Mesothelial cell of epicardium (in vitro differentiated cells): Measurements from ENCODE around the gene OR5AR1. TPM values are rescaled to one million over a fixed set of nuclear protein-coding genes. Genes with fewer than 3 reads are reported as not detected.

Experiments
- DNase-seq, 2 experiments: peaks; one replicate each; pipeline ENCODE4 v3.0.0; 2021; ENCODE audit warnings: low spot score in 2 of 2; ENCODE audit not compliant: unreplicated experiment in 2 of 2
- H3K27ac Mint-ChIP-seq: 2 replicates; pipeline ENCODE4 v1.8.0; 2021; ENCODE audit warnings: mixed read lengths
- H3K27me3 Mint-ChIP-seq: 2 replicates; pipeline ENCODE4 v1.8.0; 2021; ENCODE audit warnings: low read depth, mixed read lengths
- H3K36me3 Mint-ChIP-seq: 2 replicates; pipeline ENCODE4 v1.8.0; 2021; ENCODE audit warnings: mixed read lengths
- H3K4me1 Mint-ChIP-seq: 2 replicates; pipeline ENCODE4 v1.8.0; 2021; ENCODE audit warnings: mixed read lengths
- H3K4me3 Mint-ChIP-seq: 2 replicates; pipeline ENCODE4 v1.8.0; 2021; ENCODE audit warnings: mild to moderate bottlenecking, moderate library complexity, mixed read lengths
- H3K9me3 Mint-ChIP-seq: 2 replicates; pipeline ENCODE4 v1.8.0; 2021; ENCODE audit warnings: mixed read lengths
- CTCF ChIP-seq: fragments of 200-600 bp; sonication (generic); IDR thresholded peaks from one replicate; pipeline ENCODE4 v1.5.0; 2021; ENCODE audit warnings: antibody characterized with exemption; ENCODE audit not compliant: unreplicated experiment
- total RNA-seq: library from RNA; stranded (reverse); gene quantifications from 3 replicates; pipeline ENCODE4 v1.2.1, GENCODE V29; 2021

The OR5AR1 gene
- total RNA-seq, 1 donor from 2014 or later = not detected

- no peaks in the 10 kb centered on the region for H3K9me3 Mint-ChIP-seq
- H3K4me3 Mint-ChIP-seq = no peak within 1 kb of the TSS
- H3K27ac Mint-ChIP-seq = no peak within 1 kb of the TSS
- peaks cover 2% of the 10 kb centered on the region for H3K27me3 Mint-ChIP-seq
- no peaks in the 10 kb centered on the region for H3K4me1 Mint-ChIP-seq
- no peak for TF ChIP-seq CTCF
- no peaks in the 10 kb centered on the region for H3K36me3 Mint-ChIP-seq
- no peak for DNase-seq
Measured at GRCh38 chr11:56698795-56699194, 35.3 kb downstream of the OR5AR1 start, which contains the start of gene OR9G1. Gene OR9G1 (plus strand): TSS chr11:56699095. CDS start chr11:56700388, 1,293 bp downstream.

GRCh38 chr11:56700242-56700913 lies 36.9 kb downstream of the OR5AR1 start:
- no peaks in the 10 kb centered on the region for H3K4me1 Mint-ChIP-seq
- no peak for DNase-seq
- TF ChIP-seq CTCF = no peak
- H3K4me3 Mint-ChIP-seq = no peak overlapping the region
- no peak overlapping the region for H3K27ac Mint-ChIP-seq
- H3K9me3 Mint-ChIP-seq = no peaks in the 10 kb centered on the region
- no peaks in the 10 kb centered on the region for H3K27me3 Mint-ChIP-seq
- no peaks in the 10 kb centered on the region for H3K36me3 Mint-ChIP-seq

- no peaks in the 10 kb centered on the region for H3K9me3 Mint-ChIP-seq
- H3K36me3 Mint-ChIP-seq = no peaks in the 10 kb centered on the region
- no peak overlapping the region for H3K27ac Mint-ChIP-seq
- no peak for TF ChIP-seq CTCF
- H3K4me3 Mint-ChIP-seq = no peak overlapping the region
- H3K4me1 Mint-ChIP-seq = no peaks in the 10 kb centered on the region
- no peaks in the 10 kb centered on the region for H3K27me3 Mint-ChIP-seq
- DNase-seq = no peak
Measured at GRCh38 chr11:56700914-56701485, 37.5 kb downstream of the OR5AR1 start.

GRCh38 chr11:56705784-56706396 lies 42.4 kb downstream of the OR5AR1 start:
- TF ChIP-seq CTCF = no peak
- H3K27me3 Mint-ChIP-seq = no peaks in the 10 kb centered on the region

GRCh38 chr11:56706486-56706885 lies 43.0 kb downstream of the OR5AR1 start:
- Mint-ChIP-seq H3K36me3 (no peaks in the 10 kb centered on the region), H3K4me1 (no peaks in the 10 kb centered on the region), H3K27me3 (no peaks in the 10 kb centered on the region), H3K9me3 (peaks cover 11% of the 10 kb centered on the region), H3K27ac (no peak overlapping the region), H3K4me3 (no peak overlapping the region)
- TF ChIP-seq CTCF = no peak
- no peak for DNase-seq

More at GRCh38 chr11:56705784-56706396, 42.4 kb downstream of the OR5AR1 start:
- Mint-ChIP-seq H3K4me3 (no peak overlapping the region), H3K4me1 (no peaks in the 10 kb centered on the region), H3K36me3 (no peaks in the 10 kb centered on the region), H3K27ac (no peak overlapping the region), H3K9me3 (peaks cover 8% of the 10 kb centered on the region)
- no peak for DNase-seq
